ENCODE results near the gene KRTAP5-2.
"Not testable (repeated sequence)": the region's sequence is repeated elsewhere in the genome, so short reads cannot be mapped to it uniquely, and the experiment has no call there.

KRTAP5-2 gene

GRCh38 chr11:1586699-1587098, 11.4 kb downstream of the KRTAP5-2 start:
- DNase-seq, result no peak

- not testable (repeated sequence) for DNase-seq
These were observed 13.3 kb downstream of the KRTAP5-2 start, which contains the start of gene KRTAP5-1 for GRCh38 chr11:1584661-1585370. TSS of gene KRTAP5-1 (minus strand) at chr11:1585283. CDS start at chr11:1585249, 34 bp downstream.

- DNase-seq, result not testable (repeated sequence)
These were observed 15.2 kb downstream of the KRTAP5-2 start for GRCh38 chr11:1582909-1583308.

GRCh38 chr11:1581976-1582375, 16.1 kb downstream of the KRTAP5-2 start:
- no peak for DNase-seq

- no peak for DNase-seq
These were observed 21.3 kb downstream of the KRTAP5-2 start for GRCh38 chr11:1576825-1577224.

GRCh38 chr11:1575756-1576155, 22.3 kb downstream of the KRTAP5-2 start:
- DNase-seq, result not testable (repeated sequence)

GRCh38 chr11:1574933-1575242, 23.2 kb downstream of the KRTAP5-2 start:
- DNase-seq, result no peak

GRCh38 chr11:1574238-1574932, 23.7 kb downstream of the KRTAP5-2 start:
- peak; percentile 90 for DNase-seq

GRCh38 chr11:1573903-1574237, 24.2 kb downstream of the KRTAP5-2 start:
- peak; percentile 90 for DNase-seq

GRCh38 chr11:1573077-1573902, 24.8 kb downstream of the KRTAP5-2 start:
- no peak for DNase-seq

- peak; percentile 90 for DNase-seq
These were observed 25.7 kb downstream of the KRTAP5-2 start, which contains the start of gene DUSP8 for GRCh38 chr11:1572197-1573076. TSS of gene DUSP8 (minus strand) at chr11:1572271. CDS start at chr11:1565826, 6,445 bp downstream.

GRCh38 chr11:1571760-1572196, 26.3 kb downstream of the KRTAP5-2 start:
- no peak for DNase-seq

GRCh38 chr11:1570896-1571759, 27.0 kb downstream of the KRTAP5-2 start:
- no peak for DNase-seq

- DNase-seq, result no peak
These were observed 27.6 kb downstream of the KRTAP5-2 start for GRCh38 chr11:1570531-1570895.

GRCh38 chr11:1570001-1570453, 28.1 kb downstream of the KRTAP5-2 start:
- DNase-seq, result no peak

GRCh38 chr11:1569251-1569780, 28.8 kb downstream of the KRTAP5-2 start:
- DNase-seq, result no peak

- no peak for DNase-seq
These were observed 29.6 kb downstream of the KRTAP5-2 start for GRCh38 chr11:1568441-1568911.

GRCh38 chr11:1567721-1568100, 30.4 kb downstream of the KRTAP5-2 start:
- DNase-seq, result no peak

GRCh38 chr11:1567052-1567720, 30.9 kb downstream of the KRTAP5-2 start:
- no peak for DNase-seq

- DNase-seq, result no peak
These were observed 31.6 kb downstream of the KRTAP5-2 start for GRCh38 chr11:1566381-1567051.
